H1 (cell line): Measurements from ENCODE around the gene ACKR2. TPM values are rescaled to one million over a fixed set of nuclear protein-coding genes. Genes with fewer than 3 reads are reported as not detected.

Source experiments
- CBX8 ChIP-seq: fragments of 300-800, 300-1000 bp; sonication (generic); IDR thresholded peaks from 2 replicates; pipeline ENCODE4 v1.7.1; 2016; ENCODE audit warnings: low read depth, low read length, borderline replicate concordance
- CTCF ChIP-seq, 3 experiments: IDR thresholded peaks; 1 replicate in 2 of 3; 2 replicates in 1 of 3; pipeline versions ENCODE4 v1.5.1 to v1.6.1; 2011; ENCODE audit warnings: low read length in 3 of 3, mild to moderate bottlenecking in 3 of 3, inconsistent platforms in 2 of 3, low read depth in 1 of 3, moderate library complexity in 1 of 3; ENCODE audit not compliant: insufficient read depth in 1 of 3; ENCODE audit errors: control extremely low read depth in 1 of 3
- FOSL1 ChIP-seq: IDR thresholded peaks from 2 replicates; pipeline ENCODE4 v1.6.1; 2011; ENCODE audit warnings: mild to moderate bottlenecking, low read depth, low read length, moderate library complexity; ENCODE audit not compliant: insufficient read depth
- POLR2A ChIP-seq, 2 experiments: IDR thresholded peaks; 1 replicate in 1 of 2; 2 replicates in 1 of 2; pipeline ENCODE4 v1.6.1; 2011; ENCODE audit warnings: low read depth in 2 of 2, low read length in 2 of 2, mild to moderate bottlenecking in 2 of 2; ENCODE audit errors: control extremely low read depth in 1 of 2
- SP1 ChIP-seq: IDR thresholded peaks from 2 replicates; pipeline ENCODE4 v1.6.1; 2011; ENCODE audit warnings: low read depth, low read length
- TAF1 ChIP-seq: IDR thresholded peaks from 2 replicates; pipeline ENCODE4 v1.6.1; 2011; ENCODE audit warnings: mild to moderate bottlenecking, low read depth, low read length
- polyA plus RNA-seq, 7 experiments: library from polyadenylated mRNA; depleted of rRNA in 3 of 7; stranded (reverse) in 5 of 7; unstranded in 2 of 7; fragments of >200 nt in 5 of 7; fragments of 200-250 nt in 2 of 7; gene quantifications; 1 replicate in 5 of 7; 2 replicates in 1 of 7; 4 replicates in 1 of 7; pipeline versions ENCODE4 v1.2.1 to v1.2.3, GENCODE V29; 2011 to 2013; ENCODE audit warnings: missing spikeins in 2 of 7, mixed read lengths in 2 of 7
- total RNA-seq: library from RNA; stranded (reverse); fragmentation: NEBNext Ultra II Directional; extraction: Animal tissue kit (Norgen Biotek cat#: 25700); gene quantifications from 2 replicates; pipeline ENCODE4 v1.2.1, GENCODE V29; 2021
- TF ChIP-seq, protein P1 (sequence below): fragments of 300-600 bp; sonication (generic); IDR thresholded peaks from 2 replicates; pipeline ENCODE4 v1.7.1; 2012; ENCODE audit warnings: low read length, moderate library complexity, mild to moderate bottlenecking, inconsistent platforms; ENCODE audit not compliant: insufficient replicate concordance
- TF ChIP-seq, protein P2 (sequence below): IDR thresholded peaks from 2 replicates; pipeline ENCODE4 v1.6.1; 2012; ENCODE audit warnings: inconsistent platforms

The ACKR2 gene
- total and polyA plus RNA-seq, 2 of the 8 experiments (the other 6 are each of a cell fraction or from before 2014, with no cell fraction given): 0.09 to 0.12 TPM

DNA sequence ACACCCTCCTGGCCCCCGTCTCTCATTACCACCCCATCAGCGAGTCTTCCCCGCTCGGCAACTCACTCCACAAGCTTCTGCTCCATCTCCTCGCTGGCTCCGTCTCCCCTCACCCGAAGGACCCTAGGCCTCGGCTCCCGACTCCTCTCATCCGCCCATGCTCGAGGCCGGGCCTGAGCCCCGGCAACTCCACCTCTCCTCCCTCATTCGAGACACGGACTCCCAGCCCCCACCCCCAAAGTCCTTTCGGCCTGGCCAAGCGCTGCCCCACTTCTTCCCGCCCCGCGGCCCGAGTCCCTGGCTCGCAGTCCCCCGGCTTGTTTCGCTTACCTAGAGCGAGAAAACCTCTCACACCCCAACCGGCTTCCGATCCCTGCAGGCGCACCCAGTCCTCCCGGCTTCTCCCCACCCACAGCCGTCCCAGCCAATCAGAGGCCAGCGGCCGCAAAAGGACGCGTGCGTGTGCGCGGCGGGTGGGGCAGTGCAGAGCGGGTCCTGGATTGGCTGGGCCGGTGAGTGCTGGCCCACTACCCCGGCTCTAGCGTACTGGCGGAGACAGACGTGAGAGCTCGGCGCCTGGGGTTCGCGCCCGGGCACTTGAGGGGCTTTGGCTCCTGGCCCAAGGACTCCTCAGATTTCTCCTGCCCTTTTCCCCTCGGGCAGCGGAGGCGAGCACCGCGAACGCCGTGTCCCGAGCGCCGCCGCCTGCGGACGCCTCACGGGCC, 5.0 kb upstream of the ACKR2 start, which contains the start of gene HIGD1A (continued):
- TF ChIP-seq, protein P1, sequence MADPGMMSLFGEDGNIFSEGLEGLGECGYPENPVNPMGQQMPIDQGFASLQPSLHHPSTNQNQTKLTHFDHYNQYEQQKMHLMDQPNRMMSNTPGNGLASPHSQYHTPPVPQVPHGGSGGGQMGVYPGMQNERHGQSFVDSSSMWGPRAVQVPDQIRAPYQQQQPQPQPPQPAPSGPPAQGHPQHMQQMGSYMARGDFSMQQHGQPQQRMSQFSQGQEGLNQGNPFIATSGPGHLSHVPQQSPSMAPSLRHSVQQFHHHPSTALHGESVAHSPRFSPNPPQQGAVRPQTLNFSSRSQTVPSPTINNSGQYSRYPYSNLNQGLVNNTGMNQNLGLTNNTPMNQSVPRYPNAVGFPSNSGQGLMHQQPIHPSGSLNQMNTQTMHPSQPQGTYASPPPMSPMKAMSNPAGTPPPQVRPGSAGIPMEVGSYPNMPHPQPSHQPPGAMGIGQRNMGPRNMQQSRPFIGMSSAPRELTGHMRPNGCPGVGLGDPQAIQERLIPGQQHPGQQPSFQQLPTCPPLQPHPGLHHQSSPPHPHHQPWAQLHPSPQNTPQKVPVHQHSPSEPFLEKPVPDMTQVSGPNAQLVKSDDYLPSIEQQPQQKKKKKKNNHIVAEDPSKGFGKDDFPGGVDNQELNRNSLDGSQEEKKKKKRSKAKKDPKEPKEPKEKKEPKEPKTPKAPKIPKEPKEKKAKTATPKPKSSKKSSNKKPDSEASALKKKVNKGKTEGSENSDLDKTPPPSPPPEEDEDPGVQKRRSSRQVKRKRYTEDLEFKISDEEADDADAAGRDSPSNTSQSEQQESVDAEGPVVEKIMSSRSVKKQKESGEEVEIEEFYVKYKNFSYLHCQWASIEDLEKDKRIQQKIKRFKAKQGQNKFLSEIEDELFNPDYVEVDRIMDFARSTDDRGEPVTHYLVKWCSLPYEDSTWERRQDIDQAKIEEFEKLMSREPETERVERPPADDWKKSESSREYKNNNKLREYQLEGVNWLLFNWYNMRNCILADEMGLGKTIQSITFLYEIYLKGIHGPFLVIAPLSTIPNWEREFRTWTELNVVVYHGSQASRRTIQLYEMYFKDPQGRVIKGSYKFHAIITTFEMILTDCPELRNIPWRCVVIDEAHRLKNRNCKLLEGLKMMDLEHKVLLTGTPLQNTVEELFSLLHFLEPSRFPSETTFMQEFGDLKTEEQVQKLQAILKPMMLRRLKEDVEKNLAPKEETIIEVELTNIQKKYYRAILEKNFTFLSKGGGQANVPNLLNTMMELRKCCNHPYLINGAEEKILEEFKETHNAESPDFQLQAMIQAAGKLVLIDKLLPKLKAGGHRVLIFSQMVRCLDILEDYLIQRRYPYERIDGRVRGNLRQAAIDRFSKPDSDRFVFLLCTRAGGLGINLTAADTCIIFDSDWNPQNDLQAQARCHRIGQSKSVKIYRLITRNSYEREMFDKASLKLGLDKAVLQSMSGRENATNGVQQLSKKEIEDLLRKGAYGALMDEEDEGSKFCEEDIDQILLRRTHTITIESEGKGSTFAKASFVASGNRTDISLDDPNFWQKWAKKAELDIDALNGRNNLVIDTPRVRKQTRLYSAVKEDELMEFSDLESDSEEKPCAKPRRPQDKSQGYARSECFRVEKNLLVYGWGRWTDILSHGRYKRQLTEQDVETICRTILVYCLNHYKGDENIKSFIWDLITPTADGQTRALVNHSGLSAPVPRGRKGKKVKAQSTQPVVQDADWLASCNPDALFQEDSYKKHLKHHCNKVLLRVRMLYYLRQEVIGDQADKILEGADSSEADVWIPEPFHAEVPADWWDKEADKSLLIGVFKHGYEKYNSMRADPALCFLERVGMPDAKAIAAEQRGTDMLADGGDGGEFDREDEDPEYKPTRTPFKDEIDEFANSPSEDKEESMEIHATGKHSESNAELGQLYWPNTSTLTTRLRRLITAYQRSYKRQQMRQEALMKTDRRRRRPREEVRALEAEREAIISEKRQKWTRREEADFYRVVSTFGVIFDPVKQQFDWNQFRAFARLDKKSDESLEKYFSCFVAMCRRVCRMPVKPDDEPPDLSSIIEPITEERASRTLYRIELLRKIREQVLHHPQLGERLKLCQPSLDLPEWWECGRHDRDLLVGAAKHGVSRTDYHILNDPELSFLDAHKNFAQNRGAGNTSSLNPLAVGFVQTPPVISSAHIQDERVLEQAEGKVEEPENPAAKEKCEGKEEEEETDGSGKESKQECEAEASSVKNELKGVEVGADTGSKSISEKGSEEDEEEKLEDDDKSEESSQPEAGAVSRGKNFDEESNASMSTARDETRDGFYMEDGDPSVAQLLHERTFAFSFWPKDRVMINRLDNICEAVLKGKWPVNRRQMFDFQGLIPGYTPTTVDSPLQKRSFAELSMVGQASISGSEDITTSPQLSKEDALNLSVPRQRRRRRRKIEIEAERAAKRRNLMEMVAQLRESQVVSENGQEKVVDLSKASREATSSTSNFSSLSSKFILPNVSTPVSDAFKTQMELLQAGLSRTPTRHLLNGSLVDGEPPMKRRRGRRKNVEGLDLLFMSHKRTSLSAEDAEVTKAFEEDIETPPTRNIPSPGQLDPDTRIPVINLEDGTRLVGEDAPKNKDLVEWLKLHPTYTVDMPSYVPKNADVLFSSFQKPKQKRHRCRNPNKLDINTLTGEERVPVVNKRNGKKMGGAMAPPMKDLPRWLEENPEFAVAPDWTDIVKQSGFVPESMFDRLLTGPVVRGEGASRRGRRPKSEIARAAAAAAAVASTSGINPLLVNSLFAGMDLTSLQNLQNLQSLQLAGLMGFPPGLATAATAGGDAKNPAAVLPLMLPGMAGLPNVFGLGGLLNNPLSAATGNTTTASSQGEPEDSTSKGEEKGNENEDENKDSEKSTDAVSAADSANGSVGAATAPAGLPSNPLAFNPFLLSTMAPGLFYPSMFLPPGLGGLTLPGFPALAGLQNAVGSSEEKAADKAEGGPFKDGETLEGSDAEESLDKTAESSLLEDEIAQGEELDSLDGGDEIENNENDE: no peak
- no peak for TF ChIP-seq FOSL1
- TF ChIP-seq CTCF (IDR thresholded peaks at IDR 0.05; ENCODE audit: control extremely low read depth in 1 of 3, insufficient read depth in 1 of 3, low read depth in 1 of 3, low read length in 3 of 3): no peak
- peak; percentile 19 to 64; a peak in 2 of 3 replicates for TF ChIP-seq POLR2A (IDR thresholded peaks at IDR 0.05; ENCODE audit: control extremely low read depth in 1 of 2, low read depth in 2 of 2, low read length in 2 of 2)
- TF ChIP-seq TAF1: peak; percentile 82
- no peak for TF ChIP-seq CBX8
- peak; percentile 34; the same call in 1 of the 2 replicates for TF ChIP-seq SP1
- TF ChIP-seq, protein P2, sequence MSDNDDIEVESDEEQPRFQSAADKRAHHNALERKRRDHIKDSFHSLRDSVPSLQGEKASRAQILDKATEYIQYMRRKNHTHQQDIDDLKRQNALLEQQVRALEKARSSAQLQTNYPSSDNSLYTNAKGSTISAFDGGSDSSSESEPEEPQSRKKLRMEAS: peak; percentile 54; the same call in 1 of the 2 replicates
